Mesendoderm (in vitro differentiated cells): ENCODE data around the gene CLMP.

Experiments
- DNase-seq: peaks from one replicate; pipeline ENCODE4 v3.0.0; 2013
- H2AK5ac ChIP-seq: 2 replicates; pipeline ENCODE4 v1.6.1; 2013; ENCODE audit warnings: low read length, inconsistent platforms
- H2BK120ac ChIP-seq: 2 replicates; pipeline ENCODE4 v1.6.1; 2013; ENCODE audit warnings: low read depth, mild to moderate bottlenecking, low read length, moderate library complexity, mixed read lengths
- H2BK15ac ChIP-seq: replicated peaks from 2 replicates; pipeline ENCODE4 v1.6.1; 2013; ENCODE audit warnings: low read depth, mild to moderate bottlenecking, moderate library complexity
- H2BK5ac ChIP-seq: 2 replicates; pipeline ENCODE4 v1.6.1; 2013; ENCODE audit warnings: low read length, inconsistent platforms
- H3K18ac ChIP-seq: 2 replicates; pipeline ENCODE4 v1.6.1; 2013; ENCODE audit warnings: mild to moderate bottlenecking, low read length, mixed read lengths
- H3K23ac ChIP-seq: one replicate; pipeline ENCODE4 v1.6.1; 2013; ENCODE audit warnings: low read length
- H3K27ac ChIP-seq: 2 replicates; pipeline ENCODE4 v1.5.1; 2013; ENCODE audit warnings: low read depth, mild to moderate bottlenecking, inconsistent platforms, low read length, moderate library complexity
- H3K27me3 ChIP-seq: 2 replicates; pipeline ENCODE4 v1.6.1; 2013; ENCODE audit warnings: low read length, control low read depth, mild to moderate bottlenecking, inconsistent platforms; ENCODE audit not compliant: insufficient read depth, poor library complexity
- H3K36me3 ChIP-seq: 2 replicates; pipeline ENCODE4 v1.6.1; 2013; ENCODE audit warnings: low read length, inconsistent platforms; ENCODE audit not compliant: control insufficient read depth, insufficient read depth
- H3K4ac ChIP-seq: one replicate; pipeline ENCODE4 v1.6.1; 2013; ENCODE audit warnings: low read depth, mild to moderate bottlenecking, low read length, moderate library complexity
- H3K4me1 ChIP-seq: 2 replicates; pipeline ENCODE4 v1.6.1; 2013; ENCODE audit warnings: low read depth, low read length, inconsistent platforms; ENCODE audit not compliant: control insufficient read depth
- H3K4me2 ChIP-seq: 2 replicates; pipeline ENCODE4 v1.6.1; 2013; ENCODE audit warnings: low read length
- H3K4me3 ChIP-seq: 2 replicates; pipeline ENCODE4 v1.5.1; 2013; ENCODE audit warnings: mild to moderate bottlenecking, low read length
- H3K56ac ChIP-seq: one replicate; pipeline ENCODE4 v1.6.1; 2013; ENCODE audit warnings: low read length
- H3K79me1 ChIP-seq: 2 replicates; pipeline ENCODE4 v1.6.1; 2013; ENCODE audit warnings: low read length, inconsistent platforms
- H3K79me2 ChIP-seq: 2 replicates; pipeline ENCODE4 v1.6.1; 2013; ENCODE audit warnings: mild to moderate bottlenecking, low read length; ENCODE audit not compliant: control insufficient read depth, insufficient read depth
- H3K9ac ChIP-seq: 2 replicates; pipeline ENCODE4 v1.6.1; 2013; ENCODE audit warnings: low read length, inconsistent platforms
- H4K5ac ChIP-seq: one replicate; pipeline ENCODE4 v1.6.1; 2013; ENCODE audit warnings: low read length
- H4K8ac ChIP-seq: one replicate; pipeline ENCODE4 v1.6.1; 2013; ENCODE audit warnings: low read depth, mild to moderate bottlenecking, control low read depth, low read length, moderate library complexity
- WGBS: extraction: QIAGEN DNeasy Blood & Tissue Kit; methylation state at CpG from one replicate; pipeline ENCODE4 v1.1.7; 2013; ENCODE audit warnings: low lambda C conversion rate, missing lambda C conversion rate; ENCODE audit not compliant: insufficient coverage; ENCODE audit errors: extremely low coverage; 5-methylcytosine and 5-hydroxymethylcytosine counted together

The CLMP gene

DNA sequence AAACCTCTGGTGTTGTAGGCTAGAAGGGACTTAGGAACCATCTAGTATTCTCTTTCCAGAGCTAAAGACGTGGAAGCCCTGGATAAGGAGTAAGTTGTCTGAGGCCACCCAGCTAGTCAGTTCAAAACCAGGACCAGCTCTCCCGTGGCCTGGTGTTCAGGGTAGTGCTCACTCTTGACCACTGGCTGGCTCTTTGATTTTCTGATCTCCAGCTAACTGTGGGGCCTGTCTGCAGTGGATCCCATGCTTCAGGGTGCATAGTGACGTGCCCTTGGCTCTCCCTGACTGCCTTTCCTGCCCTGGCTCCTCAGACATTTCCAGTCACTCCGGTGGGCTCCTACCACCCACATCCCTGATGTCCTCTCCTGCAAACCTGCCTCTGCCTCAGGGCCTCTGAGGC, 1.3 kb downstream of the CLMP start:
- no peaks in the 10 kb centered on the region for H3K27me3 ChIP-seq
- H3K36me3 ChIP-seq: no peaks in the 10 kb centered on the region
- peak overlapping the region; percentile 34 for H3K18ac ChIP-seq
- H3K79me2 ChIP-seq: peaks cover 37% of the 10 kb centered on the region
- peaks cover 27% of the 10 kb centered on the region for H3K79me1 ChIP-seq
- peak overlapping the region; percentile 19 for H3K27ac ChIP-seq
- H2BK15ac ChIP-seq: no peak overlapping the region
- no peak overlapping the region for H3K23ac ChIP-seq
- H3K4me2 ChIP-seq: peak overlapping the region; percentile 96
- H4K5ac ChIP-seq: peak overlapping the region; percentile 41
- DNase-seq: peak; percentile 26
- peak overlapping the region; percentile 87 for H2BK5ac ChIP-seq
- peak overlapping the region; percentile 97 for H3K56ac ChIP-seq
- H3K4me3 ChIP-seq: peak overlapping the region; percentile 80
- no peak overlapping the region for H4K8ac ChIP-seq
- peak overlapping the region; percentile 90 for H3K9ac ChIP-seq
- H3K4ac ChIP-seq: peak overlapping the region; percentile 17
- H2AK5ac ChIP-seq: peak overlapping the region; percentile 94
- H2BK120ac ChIP-seq: no peak overlapping the region
- no CpG with 5 or more reads among the region's 4 CpGs for WGBS
- peaks cover 25% of the 10 kb centered on the region for H3K4me1 ChIP-seq

- H3K27ac ChIP-seq: no peak overlapping the region
- no peak overlapping the region for H3K4me2 ChIP-seq
- H3K79me2 ChIP-seq: peaks cover 47% of the 10 kb centered on the region
- H3K36me3 ChIP-seq: no peaks in the 10 kb centered on the region
- no peak overlapping the region for H2BK15ac ChIP-seq
- H4K5ac ChIP-seq: no peak overlapping the region
- H3K4ac ChIP-seq: no peak overlapping the region
- no peak overlapping the region for H3K23ac ChIP-seq
- H3K18ac ChIP-seq: no peak overlapping the region
- no peak overlapping the region for H2BK120ac ChIP-seq
- no peak for DNase-seq
- no CpG with 5 or more reads among the region's 2 CpGs for WGBS
- no peak overlapping the region for H3K56ac ChIP-seq
- H3K79me1 ChIP-seq: peaks cover 34% of the 10 kb centered on the region
- no peak overlapping the region for H3K4me3 ChIP-seq
- H4K8ac ChIP-seq: no peak overlapping the region
- H3K27me3 ChIP-seq: no peaks in the 10 kb centered on the region
- no peak overlapping the region for H3K9ac ChIP-seq
- no peak overlapping the region for H2AK5ac ChIP-seq
- peaks cover 28% of the 10 kb centered on the region for H3K4me1 ChIP-seq
- H2BK5ac ChIP-seq: no peak overlapping the region
Observed at GRCh38 chr11:123191939-123192338, 3.1 kb downstream of the CLMP start.

- Histone ChIP-seq H3K4me1 (peaks cover 26% of the 10 kb centered on the region), H2AK5ac (no peak overlapping the region), H3K56ac (no peak overlapping the region), H3K18ac (no peak overlapping the region), H3K27ac (no peak overlapping the region), H2BK120ac (no peak overlapping the region), H2BK5ac (no peak overlapping the region), H4K5ac (no peak overlapping the region), H3K9ac (no peak overlapping the region), H3K4me3 (no peak overlapping the region), H2BK15ac (no peak overlapping the region), H3K4ac (no peak overlapping the region), H3K79me1 (peaks cover 39% of the 10 kb centered on the region), H4K8ac (no peak overlapping the region), H3K79me2 (peaks cover 53% of the 10 kb centered on the region), H3K36me3 (no peaks in the 10 kb centered on the region), H3K23ac (no peak overlapping the region), H3K27me3 (no peaks in the 10 kb centered on the region), H3K4me2 (no peak overlapping the region)
- WGBS: no CpG with 5 or more reads among the region's 3 CpGs
- DNase-seq: no peak
Observed at GRCh38 chr11:123190518-123190917, 4.5 kb downstream of the CLMP start.

- Histone ChIP-seq H3K23ac (no peak overlapping the region), H3K79me1 (peaks cover 43% of the 10 kb centered on the region), H2BK15ac (no peak overlapping the region), H3K4ac (no peak overlapping the region), H3K56ac (peak overlapping the region; percentile 81), H4K5ac (no peak overlapping the region), H2BK5ac (peak overlapping the region; percentile 35), H2BK120ac (no peak overlapping the region), H3K36me3 (no peaks in the 10 kb centered on the region), H3K79me2 (peaks cover 48% of the 10 kb centered on the region), H2AK5ac (peak overlapping the region; percentile 66), H3K4me1 (peaks cover 28% of the 10 kb centered on the region), H3K27ac (no peak overlapping the region), H3K4me3 (no peak overlapping the region), H3K27me3 (no peaks in the 10 kb centered on the region), H3K18ac (peak overlapping the region; percentile 33), H4K8ac (no peak overlapping the region), H3K9ac (peak overlapping the region; percentile 50), H3K4me2 (peak overlapping the region; percentile 5)
- no CpG with 5 or more reads among the region's 5 CpGs for WGBS
- DNase-seq: peak; percentile 58
Observed at GRCh38 chr11:123188508-123189165, 6.4 kb downstream of the CLMP start.

GRCh38 chr11:123187665-123188507, 7.2 kb downstream of the CLMP start:
- WGBS: no CpG with 5 or more reads among the region's 17 CpGs
- Histone ChIP-seq H3K27ac (no peak overlapping the region), H3K4ac (no peak overlapping the region), H3K18ac (peak overlapping the region; percentile 33), H4K8ac (no peak overlapping the region), H3K23ac (no peak overlapping the region), H3K36me3 (no peaks in the 10 kb centered on the region), H2BK5ac (no peak overlapping the region), H3K27me3 (no peaks in the 10 kb centered on the region), H3K79me1 (peaks cover 41% of the 10 kb centered on the region), H3K9ac (peak overlapping the region; percentile 41), H2BK15ac (no peak overlapping the region), H3K79me2 (peaks cover 40% of the 10 kb centered on the region), H3K4me1 (peaks cover 21% of the 10 kb centered on the region), H3K4me3 (no peak overlapping the region), H3K4me2 (peak overlapping the region; percentile 5), H4K5ac (no peak overlapping the region), H2AK5ac (peak overlapping the region; percentile 66), H2BK120ac (no peak overlapping the region), H3K56ac (peak overlapping the region; percentile 81)
- DNase-seq: peak; percentile 46
